Omental fat pad (tissue), 4 donors: ENCODE measurements around the gene TSSK2. TPM values are rescaled to one million over a fixed set of nuclear protein-coding genes. Genes with fewer than 3 reads are reported as not detected.
A peak's percentile ranks its signal among the peaks of the same experiment; 100 is the strongest.

Experiments
- ATAC-seq: fragments of 150-250 bp; one replicate; pipeline ENCODE4 v1.9.1; 2016; ENCODE audit warnings: mild to moderate bottlenecking, moderate library complexity; ENCODE audit not compliant: low FRiP score
- DNase-seq: peaks from one replicate; pipeline ENCODE4 v3.0.0-alpha.2; 2019; ENCODE audit warnings: low spot score
- total RNA-seq, 4 donors: library from RNA; depleted of rRNA; stranded (reverse); fragments of >200 nt; gene quantifications; one replicate each; pipeline ENCODE4 v1.1.0, GENCODE V29; 2016
- TF ChIP-seq, protein P1 (sequence below), 3 donors: fragments of 450-650 bp; IDR thresholded peaks; one replicate each; pipeline ENCODE4 v1.5.1; 2016 to 2017; ENCODE audit warnings: antibody characterized with exemption in 3 of 3, mild to moderate bottlenecking in 3 of 3, moderate library complexity in 2 of 3

The TSSK2 gene
- total RNA-seq, 4 donors from 2014 or later = 0.79 TPM; not detected in 3

DNA sequence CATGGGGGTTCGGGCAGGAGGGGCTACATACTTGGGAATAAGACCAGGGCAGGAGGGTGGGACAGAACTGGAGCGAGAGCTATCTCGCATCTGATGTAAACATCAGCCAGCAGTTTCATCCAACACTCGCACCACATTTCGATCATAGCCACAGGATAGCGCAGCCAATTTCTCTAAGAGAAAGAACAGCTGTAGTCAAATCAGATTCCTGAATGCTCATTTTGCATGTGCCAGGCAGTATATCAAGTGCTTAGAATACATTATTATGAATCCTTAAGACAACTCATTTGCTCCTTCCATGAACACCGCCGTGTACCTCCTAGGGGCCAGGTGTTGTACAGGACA, 23.4 kb upstream of the TSSK2 start:
- ATAC-seq = no peak
- DNase-seq = no peak
- TF ChIP-seq, protein P1, sequence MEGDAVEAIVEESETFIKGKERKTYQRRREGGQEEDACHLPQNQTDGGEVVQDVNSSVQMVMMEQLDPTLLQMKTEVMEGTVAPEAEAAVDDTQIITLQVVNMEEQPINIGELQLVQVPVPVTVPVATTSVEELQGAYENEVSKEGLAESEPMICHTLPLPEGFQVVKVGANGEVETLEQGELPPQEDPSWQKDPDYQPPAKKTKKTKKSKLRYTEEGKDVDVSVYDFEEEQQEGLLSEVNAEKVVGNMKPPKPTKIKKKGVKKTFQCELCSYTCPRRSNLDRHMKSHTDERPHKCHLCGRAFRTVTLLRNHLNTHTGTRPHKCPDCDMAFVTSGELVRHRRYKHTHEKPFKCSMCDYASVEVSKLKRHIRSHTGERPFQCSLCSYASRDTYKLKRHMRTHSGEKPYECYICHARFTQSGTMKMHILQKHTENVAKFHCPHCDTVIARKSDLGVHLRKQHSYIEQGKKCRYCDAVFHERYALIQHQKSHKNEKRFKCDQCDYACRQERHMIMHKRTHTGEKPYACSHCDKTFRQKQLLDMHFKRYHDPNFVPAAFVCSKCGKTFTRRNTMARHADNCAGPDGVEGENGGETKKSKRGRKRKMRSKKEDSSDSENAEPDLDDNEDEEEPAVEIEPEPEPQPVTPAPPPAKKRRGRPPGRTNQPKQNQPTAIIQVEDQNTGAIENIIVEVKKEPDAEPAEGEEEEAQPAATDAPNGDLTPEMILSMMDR (IDR thresholded peaks at IDR 0.05) = no peak

DNA sequence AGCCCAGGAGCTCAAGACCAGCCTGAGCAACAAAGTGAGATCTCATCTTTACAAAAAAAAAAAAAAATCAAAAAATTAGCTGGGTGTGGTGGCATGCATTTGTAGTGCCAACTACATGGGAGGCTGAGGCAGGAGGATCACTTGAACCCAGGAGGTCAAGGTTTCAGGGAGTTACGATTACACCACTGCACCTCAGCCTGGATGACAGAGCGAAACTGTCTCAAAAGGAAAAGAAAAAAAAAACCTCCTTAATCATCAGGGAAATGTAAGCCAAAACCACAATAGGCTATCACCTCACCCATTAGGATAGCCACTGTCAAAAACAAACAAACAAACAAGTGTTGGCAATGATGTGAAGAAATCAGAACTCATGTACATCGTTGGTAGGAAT, 22.3 kb upstream of the TSSK2 start:
- TF ChIP-seq, protein P1 (IDR thresholded peaks at IDR 0.05) = no peak
- ATAC-seq (no peak), DNase-seq (no peak)

DNA sequence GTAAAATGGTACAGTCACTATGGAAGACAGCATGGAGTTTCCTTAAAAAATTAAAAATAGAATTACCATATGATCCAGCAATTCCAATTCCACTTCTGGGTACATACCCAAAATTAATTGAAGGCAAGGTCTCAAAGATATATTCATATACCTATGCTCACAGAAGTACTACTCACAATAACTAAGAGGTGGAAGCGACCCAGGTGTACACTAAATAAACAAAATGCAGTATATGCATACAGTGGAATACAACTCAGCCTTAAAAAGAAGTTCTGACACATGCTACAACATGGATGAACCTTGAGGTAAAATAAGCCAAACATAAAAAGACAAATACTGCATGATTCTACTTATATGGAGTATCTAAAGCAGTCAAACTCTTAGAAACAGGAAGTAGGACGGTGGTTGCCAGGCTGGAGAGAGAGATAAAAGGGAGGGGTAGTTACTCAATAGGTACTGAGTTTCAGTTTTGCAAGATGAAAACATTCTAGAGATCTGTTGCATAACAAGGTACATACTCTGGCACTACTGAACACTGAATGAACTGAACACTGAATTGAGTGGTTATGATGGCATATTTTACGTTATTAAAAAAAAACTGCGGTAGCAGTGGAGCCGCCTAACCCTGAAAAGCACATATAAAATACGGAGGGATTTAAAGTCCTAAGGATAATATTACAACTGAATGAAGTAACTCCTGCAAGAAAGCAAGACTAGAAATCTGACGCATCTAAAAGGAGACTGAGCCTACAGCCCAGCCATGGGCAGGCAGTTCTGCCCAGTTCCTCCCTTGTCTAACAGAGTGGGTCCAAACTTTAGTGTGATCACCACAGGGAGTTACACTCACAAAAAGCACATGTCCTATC, 21.7 kb upstream of the TSSK2 start:
- no peak for DNase-seq
- TF ChIP-seq, protein P1 (IDR thresholded peaks at IDR 0.05) = no peak
- peak; percentile 88 for ATAC-seq

DNA sequence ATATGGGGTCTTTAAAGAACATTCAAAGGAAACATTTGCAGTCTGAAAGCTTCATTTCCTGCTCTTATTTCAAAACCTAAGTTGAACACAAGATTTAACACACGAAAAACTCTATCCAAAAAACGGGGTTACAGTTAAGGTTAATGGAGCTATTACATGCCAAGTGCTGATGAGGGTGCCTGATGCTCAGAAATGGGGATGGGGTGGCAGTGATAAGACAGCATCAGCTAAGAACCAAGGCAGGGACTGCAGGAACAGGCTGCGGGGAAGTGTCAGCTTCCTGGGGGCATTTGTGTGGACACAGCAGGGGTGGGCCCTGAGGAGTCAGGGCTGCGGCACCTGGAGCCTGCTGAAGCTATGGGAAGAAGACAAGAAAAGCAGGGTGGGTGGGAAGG, 21.0 kb upstream of the TSSK2 start:
- DNase-seq (no peak), ATAC-seq (no peak)
- TF ChIP-seq, protein P1 (IDR thresholded peaks at IDR 0.05) = no peak

DNA sequence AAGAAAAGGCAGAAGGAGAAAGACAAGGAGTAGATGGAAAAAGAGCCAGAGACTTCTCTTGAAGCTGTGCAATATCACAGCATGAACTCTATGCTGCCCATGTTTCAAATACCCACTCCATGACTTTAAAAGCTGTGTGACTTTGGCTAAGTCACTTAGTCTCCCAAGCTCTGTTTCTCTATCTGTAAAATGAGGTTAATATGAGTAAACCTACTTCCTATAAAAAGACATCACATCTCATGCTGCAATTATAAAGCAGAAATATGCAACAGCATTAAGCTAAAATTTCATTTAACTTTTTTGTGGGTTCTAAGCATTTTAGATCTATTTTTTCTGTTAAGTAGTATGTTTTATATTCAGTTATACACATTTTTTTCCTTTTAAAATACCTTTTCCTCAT, 20.5 kb upstream of the TSSK2 start:
- TF ChIP-seq, protein P1 (IDR thresholded peaks at IDR 0.05) = no peak
- no peak for ATAC-seq
- no peak for DNase-seq

DNA sequence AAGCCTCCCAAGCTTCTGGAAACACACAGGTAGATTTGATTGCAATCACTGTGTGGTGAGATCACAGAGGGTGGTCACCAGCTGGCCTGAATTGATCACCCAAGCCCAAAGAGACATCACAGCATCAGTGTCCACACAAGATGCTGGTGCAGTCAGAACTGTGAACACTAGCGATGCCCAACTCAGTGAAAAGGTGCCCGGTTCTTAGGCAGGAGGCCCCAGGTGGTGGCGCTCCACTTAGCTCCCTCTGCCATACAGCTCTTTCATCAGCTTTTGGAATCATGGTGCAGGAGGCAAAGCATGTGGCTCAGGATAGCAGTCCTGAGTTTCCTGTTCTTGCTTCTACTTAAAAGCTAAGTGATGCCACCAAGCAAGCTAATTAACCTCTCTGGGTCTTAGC, 20.0 kb upstream of the TSSK2 start:
- TF ChIP-seq, protein P1 (IDR thresholded peaks at IDR 0.05) = no peak
- no peak for DNase-seq
- no peak for ATAC-seq

DNA sequence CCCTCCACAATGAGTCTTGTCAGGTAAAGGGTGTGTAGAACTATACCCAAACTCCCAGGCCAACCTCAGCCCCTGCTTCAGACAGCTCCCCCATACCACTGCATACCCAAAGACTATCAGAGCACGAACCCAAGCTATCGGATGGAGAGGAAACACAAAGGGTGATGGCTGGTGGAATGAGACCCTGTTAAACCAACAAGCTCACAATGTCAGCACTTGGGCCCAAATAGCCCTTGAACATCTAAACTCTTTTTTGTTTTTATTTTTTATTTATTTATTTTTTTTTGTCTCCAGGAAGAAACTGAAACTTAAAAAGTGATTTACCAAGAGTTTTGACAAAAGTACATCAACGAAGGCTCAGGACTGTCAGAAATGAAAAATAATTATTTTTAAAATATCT, 19.5 kb upstream of the TSSK2 start:
- TF ChIP-seq, protein P1 (IDR thresholded peaks at IDR 0.05) = no peak
- ATAC-seq = no peak
- DNase-seq = no peak
